HL-60 (cell line): Measurements from ENCODE around the gene MRGPRF.

Experiments
- DNase-seq, 2 experiments: peaks; one replicate each; pipeline ENCODE4 v3.0.0-alpha.2; 2010 to 2020; ENCODE audit warnings: low read depth in 1 of 2, low spot score in 1 of 2
- H3K27ac ChIP-seq: fragments of 250-450 bp; sonication (Bioruptor Pico); replicated peaks from 2 replicates; pipeline ENCODE4 v1.5.1; 2020; ENCODE audit warnings: mild to moderate bottlenecking, moderate library complexity
- H3K27me3 ChIP-seq: fragments of 250-450 bp; sonication (Bioruptor Pico); 2 replicates; pipeline ENCODE4 v1.5.1; 2021; ENCODE audit warnings: mild to moderate bottlenecking, moderate library complexity; ENCODE audit not compliant: insufficient read depth, poor library complexity, severe bottlenecking
- H3K4me3 ChIP-seq: replicated peaks from 2 replicates; pipeline ENCODE4 v1.5.1; 2011; ENCODE audit warnings: mild to moderate bottlenecking, control low read depth, low read length; ENCODE audit not compliant: insufficient read depth
- CTCF ChIP-seq: IDR thresholded peaks from one replicate; pipeline ENCODE4 v1.5.1; 2011; ENCODE audit warnings: low read length, control low read depth, inconsistent platforms; ENCODE audit not compliant: insufficient read depth
- GABPA ChIP-seq: IDR thresholded peaks from 2 replicates; pipeline ENCODE4 v1.6.1; 2012; ENCODE audit warnings: low read depth
- POLR2AphosphoS5 ChIP-seq: IDR thresholded peaks from 2 replicates; pipeline ENCODE4 v1.6.1; 2012; ENCODE audit warnings: low read depth
- REST ChIP-seq: IDR thresholded peaks from 2 replicates; pipeline ENCODE4 v1.6.1; 2012; ENCODE audit warnings: low read depth; ENCODE audit not compliant: insufficient replicate concordance
- SPI1 ChIP-seq: IDR thresholded peaks from 2 replicates; pipeline ENCODE4 v1.6.1; 2012; ENCODE audit warnings: low read depth, mild to moderate bottlenecking, borderline replicate concordance

MRGPRF gene

GRCh38 chr11:68961245-68961644, 51.8 kb downstream of the MRGPRF start:
- no peaks in the 10 kb centered on the region for H3K27me3 ChIP-seq
- DNase-seq = no peak
- no peak for TF ChIP-seq CTCF
- no peak for TF ChIP-seq REST
- TF ChIP-seq GABPA = no peak
- TF ChIP-seq SPI1 = no peak
- no peak for TF ChIP-seq POLR2AphosphoS5

GRCh38 chr11:68960294-68961071, 52.6 kb downstream of the MRGPRF start:
- H3K27me3 ChIP-seq = no peaks in the 10 kb centered on the region
- no peak overlapping the region for H3K4me3 ChIP-seq
- TF ChIP-seq SPI1 = no peak
- TF ChIP-seq CTCF = no peak
- TF ChIP-seq POLR2AphosphoS5 = no peak
- TF ChIP-seq REST = no peak
- no peak for TF ChIP-seq GABPA
- DNase-seq = no peak
- H3K27ac ChIP-seq = no peak overlapping the region

More at GRCh38 chr11:68961245-68961644, 51.8 kb downstream of the MRGPRF start:
- no peak overlapping the region for H3K27ac ChIP-seq
- H3K4me3 ChIP-seq = no peak overlapping the region

GRCh38 chr11:68959465-68960293, 53.4 kb downstream of the MRGPRF start:
- no peak for DNase-seq
- TF ChIP-seq GABPA (no peak), SPI1 (no peak), CTCF (no peak), POLR2AphosphoS5 (no peak), REST (no peak)
- Histone ChIP-seq H3K27ac (no peak overlapping the region), H3K27me3 (no peaks in the 10 kb centered on the region), H3K4me3 (no peak overlapping the region)
